AG10803 (cell line): Measurements from ENCODE around the gene DAP.
"Not testable (repeated sequence)": the region's sequence is repeated elsewhere in the genome, so short reads cannot be mapped to it uniquely, and the experiment has no call there.

Experiments
- DNase-seq: peaks from one replicate; pipeline ENCODE4 v3.0.0; 2010; ENCODE audit warnings: low read depth
- H3K4me3 ChIP-seq: 2 replicates; pipeline ENCODE4 v1.5.1; 2011; ENCODE audit warnings: mild to moderate bottlenecking, low read length, control low read depth
- CTCF ChIP-seq: conservative IDR thresholded peaks from 2 replicates; pipeline ENCODE4 v1.5.1; 2011; ENCODE audit warnings: mild to moderate bottlenecking, low read length, control low read depth, inconsistent platforms

The DAP gene

GRCh38 chr5:10792336-10792735 is 31.3 kb upstream of the DAP start:
- no peak for TF ChIP-seq CTCF
- H3K4me3 ChIP-seq: no peak overlapping the region
- no peak for DNase-seq

GRCh38 chr5:10789726-10790125 is 28.7 kb upstream of the DAP start:
- TF ChIP-seq CTCF: no peak
- peak; percentile 26 for DNase-seq
- H3K4me3 ChIP-seq: no peak overlapping the region

- TF ChIP-seq CTCF: no peak
- no peak overlapping the region for H3K4me3 ChIP-seq
- DNase-seq: peak; percentile 92
Measured at GRCh38 chr5:10789021-10789420, 28.0 kb upstream of the DAP start.

DNA sequence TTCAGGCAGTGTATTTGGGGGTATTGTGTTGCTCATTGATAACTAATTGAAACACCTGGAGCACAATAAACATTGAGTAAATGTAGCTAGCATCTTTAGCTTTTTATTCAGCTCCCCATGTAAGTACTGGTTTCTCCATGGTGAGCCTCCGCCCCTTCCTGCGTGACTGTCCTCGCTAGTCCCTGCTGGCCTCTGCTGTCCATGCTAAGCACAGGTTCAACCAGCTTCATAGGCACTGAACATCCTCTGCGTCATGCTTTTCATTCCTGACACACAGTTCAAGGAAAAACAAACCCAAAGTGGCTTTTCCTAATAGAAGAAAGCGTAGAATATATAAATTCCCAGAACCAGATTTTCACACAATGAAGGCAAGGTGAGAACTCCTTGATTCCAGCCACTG is 27.3 kb upstream of the DAP start:
- no peak for TF ChIP-seq CTCF
- H3K4me3 ChIP-seq: no peak overlapping the region
- DNase-seq: no peak

DNA sequence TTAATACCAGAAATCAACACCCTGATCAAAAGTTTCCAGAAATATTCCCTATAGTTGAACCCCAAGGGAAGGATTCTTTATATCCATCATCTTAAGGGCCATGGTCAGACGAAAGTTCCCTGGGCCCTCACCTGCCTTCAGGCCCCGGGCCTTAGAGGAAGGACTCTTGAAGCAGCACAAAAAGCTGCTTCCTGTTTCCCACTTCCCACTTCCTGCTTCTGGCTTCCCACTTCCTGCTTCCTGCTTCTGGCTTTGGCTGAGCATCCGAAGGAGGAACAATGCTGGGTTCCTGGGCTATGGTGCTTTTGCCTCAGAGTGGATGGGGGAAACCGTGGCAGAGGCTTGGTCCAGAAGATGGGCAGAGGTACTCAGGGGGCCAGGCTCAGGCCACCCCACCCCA is 25.8 kb upstream of the DAP start:
- no peak overlapping the region for H3K4me3 ChIP-seq
- no peak for DNase-seq
- no peak for TF ChIP-seq CTCF

DNA sequence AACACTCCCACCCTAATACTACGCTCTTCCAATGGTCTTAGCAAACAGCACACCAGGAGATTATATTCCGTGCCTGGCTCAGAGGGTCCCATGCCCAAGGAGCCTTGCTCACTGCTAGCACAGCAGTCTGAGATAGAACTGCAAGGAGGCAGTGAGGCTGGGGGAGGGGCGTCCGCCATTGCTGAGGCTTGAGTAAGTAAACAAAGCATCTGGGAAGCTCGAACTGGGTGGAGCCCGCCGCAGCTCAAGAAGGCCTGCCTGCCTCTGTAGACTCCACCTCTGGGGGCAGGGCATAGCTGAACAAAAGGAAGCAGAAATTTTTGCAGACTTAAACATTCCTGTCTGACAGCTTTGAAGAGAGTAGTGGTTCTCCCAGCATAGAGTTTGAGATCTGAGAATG is 19.2 kb upstream of the DAP start:
- not testable (repeated sequence) for H3K4me3 ChIP-seq, DNase-seq

GRCh38 chr5:10779592-10779991 is 18.6 kb upstream of the DAP start:
- DNase-seq: no peak
- no peak for TF ChIP-seq CTCF
- no peak overlapping the region for H3K4me3 ChIP-seq
